ENCODE measurements around the gene GRIN3B.
A peak's percentile ranks its signal among the peaks of the same experiment; 100 is the strongest.

The GRIN3B gene

DNA sequence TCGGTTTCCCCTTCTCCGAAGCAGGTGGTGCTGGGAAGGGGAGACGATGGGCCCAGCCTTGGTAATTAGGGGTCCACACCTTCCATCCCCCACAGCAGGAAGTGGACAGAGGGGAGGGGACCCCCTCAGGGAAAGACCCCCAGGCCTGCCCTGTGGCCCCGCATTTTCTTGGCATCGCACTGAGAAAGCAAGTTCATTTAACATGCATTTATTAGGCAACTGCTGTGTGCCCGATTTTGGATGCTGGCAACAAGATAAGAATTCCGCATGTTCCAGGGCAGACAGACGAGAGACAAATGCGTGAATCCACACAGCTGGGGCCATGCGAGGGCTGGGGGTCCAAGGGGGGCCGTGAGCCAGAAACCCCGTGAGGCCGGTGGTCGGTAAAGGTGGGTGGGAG is 45.9 kb upstream of the GRIN3B start:
- TF ChIP-seq, protein P1, sequence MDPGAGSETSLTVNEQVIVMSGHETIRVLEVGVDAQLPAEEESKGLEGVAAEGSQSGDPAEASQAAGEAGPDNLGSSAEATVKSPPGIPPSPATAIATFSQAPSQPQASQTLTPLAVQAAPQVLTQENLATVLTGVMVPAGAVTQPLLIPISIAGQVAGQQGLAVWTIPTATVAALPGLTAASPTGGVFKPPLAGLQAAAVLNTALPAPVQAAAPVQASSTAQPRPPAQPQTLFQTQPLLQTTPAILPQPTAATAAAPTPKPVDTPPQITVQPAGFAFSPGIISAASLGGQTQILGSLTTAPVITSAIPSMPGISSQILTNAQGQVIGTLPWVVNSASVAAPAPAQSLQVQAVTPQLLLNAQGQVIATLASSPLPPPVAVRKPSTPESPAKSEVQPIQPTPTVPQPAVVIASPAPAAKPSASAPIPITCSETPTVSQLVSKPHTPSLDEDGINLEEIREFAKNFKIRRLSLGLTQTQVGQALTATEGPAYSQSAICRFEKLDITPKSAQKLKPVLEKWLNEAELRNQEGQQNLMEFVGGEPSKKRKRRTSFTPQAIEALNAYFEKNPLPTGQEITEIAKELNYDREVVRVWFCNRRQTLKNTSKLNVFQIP (CRISPR knock-in tag; IDR thresholded peaks at IDR 0.05; ENCODE audit: borderline replicate concordance, low read depth) = no peak
- TF ChIP-seq GLIS3 (CRISPR knock-in tag; IDR thresholded peaks at IDR 0.05) (no peak), PPARA (CRISPR knock-in tag; IDR thresholded peaks at IDR 0.05; ENCODE audit: borderline replicate concordance) (no peak), ZNF70 (CRISPR knock-in tag; IDR thresholded peaks at IDR 0.05) (no peak), ISL1 (CRISPR knock-in tag; IDR thresholded peaks at IDR 0.05) (no peak), ZNF8 (CRISPR knock-in tag; IDR thresholded peaks at IDR 0.05) (no peak), SNAI2 (CRISPR knock-in tag; IDR thresholded peaks at IDR 0.05) (no peak), BACH2 (CRISPR knock-in tag; IDR thresholded peaks at IDR 0.05; ENCODE audit: borderline replicate concordance) (no peak), OSR1 (CRISPR knock-in tag; IDR thresholded peaks at IDR 0.05) (no peak), ESRRG (CRISPR knock-in tag; IDR thresholded peaks at IDR 0.05) (no peak), RARB (CRISPR knock-in tag; IDR thresholded peaks at IDR 0.05) (no peak), ARNTL (CRISPR knock-in tag; IDR thresholded peaks at IDR 0.05; ENCODE audit: borderline replicate concordance, low read depth) (no peak), CSDC2 (CRISPR knock-in tag; IDR thresholded peaks at IDR 0.05) (no peak)
- TF ChIP-seq, protein P2, sequence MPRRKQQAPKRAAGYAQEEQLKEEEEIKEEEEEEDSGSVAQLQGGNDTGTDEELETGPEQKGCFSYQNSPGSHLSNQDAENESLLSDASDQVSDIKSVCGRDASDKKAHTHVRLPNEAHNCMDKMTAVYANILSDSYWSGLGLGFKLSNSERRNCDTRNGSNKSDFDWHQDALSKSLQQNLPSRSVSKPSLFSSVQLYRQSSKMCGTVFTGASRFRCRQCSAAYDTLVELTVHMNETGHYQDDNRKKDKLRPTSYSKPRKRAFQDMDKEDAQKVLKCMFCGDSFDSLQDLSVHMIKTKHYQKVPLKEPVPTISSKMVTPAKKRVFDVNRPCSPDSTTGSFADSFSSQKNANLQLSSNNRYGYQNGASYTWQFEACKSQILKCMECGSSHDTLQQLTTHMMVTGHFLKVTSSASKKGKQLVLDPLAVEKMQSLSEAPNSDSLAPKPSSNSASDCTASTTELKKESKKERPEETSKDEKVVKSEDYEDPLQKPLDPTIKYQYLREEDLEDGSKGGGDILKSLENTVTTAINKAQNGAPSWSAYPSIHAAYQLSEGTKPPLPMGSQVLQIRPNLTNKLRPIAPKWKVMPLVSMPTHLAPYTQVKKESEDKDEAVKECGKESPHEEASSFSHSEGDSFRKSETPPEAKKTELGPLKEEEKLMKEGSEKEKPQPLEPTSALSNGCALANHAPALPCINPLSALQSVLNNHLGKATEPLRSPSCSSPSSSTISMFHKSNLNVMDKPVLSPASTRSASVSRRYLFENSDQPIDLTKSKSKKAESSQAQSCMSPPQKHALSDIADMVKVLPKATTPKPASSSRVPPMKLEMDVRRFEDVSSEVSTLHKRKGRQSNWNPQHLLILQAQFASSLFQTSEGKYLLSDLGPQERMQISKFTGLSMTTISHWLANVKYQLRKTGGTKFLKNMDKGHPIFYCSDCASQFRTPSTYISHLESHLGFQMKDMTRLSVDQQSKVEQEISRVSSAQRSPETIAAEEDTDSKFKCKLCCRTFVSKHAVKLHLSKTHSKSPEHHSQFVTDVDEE (CRISPR knock-in tag; IDR thresholded peaks at IDR 0.05) = no peak
- TF ChIP-seq, protein P3, sequence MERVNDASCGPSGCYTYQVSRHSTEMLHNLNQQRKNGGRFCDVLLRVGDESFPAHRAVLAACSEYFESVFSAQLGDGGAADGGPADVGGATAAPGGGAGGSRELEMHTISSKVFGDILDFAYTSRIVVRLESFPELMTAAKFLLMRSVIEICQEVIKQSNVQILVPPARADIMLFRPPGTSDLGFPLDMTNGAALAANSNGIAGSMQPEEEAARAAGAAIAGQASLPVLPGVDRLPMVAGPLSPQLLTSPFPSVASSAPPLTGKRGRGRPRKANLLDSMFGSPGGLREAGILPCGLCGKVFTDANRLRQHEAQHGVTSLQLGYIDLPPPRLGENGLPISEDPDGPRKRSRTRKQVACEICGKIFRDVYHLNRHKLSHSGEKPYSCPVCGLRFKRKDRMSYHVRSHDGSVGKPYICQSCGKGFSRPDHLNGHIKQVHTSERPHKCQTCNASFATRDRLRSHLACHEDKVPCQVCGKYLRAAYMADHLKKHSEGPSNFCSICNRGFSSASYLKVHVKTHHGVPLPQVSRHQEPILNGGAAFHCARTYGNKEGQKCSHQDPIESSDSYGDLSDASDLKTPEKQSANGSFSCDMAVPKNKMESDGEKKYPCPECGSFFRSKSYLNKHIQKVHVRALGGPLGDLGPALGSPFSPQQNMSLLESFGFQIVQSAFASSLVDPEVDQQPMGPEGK (CRISPR knock-in tag; IDR thresholded peaks at IDR 0.05; ENCODE audit: borderline replicate concordance) = no peak
- TF ChIP-seq, protein P4, sequence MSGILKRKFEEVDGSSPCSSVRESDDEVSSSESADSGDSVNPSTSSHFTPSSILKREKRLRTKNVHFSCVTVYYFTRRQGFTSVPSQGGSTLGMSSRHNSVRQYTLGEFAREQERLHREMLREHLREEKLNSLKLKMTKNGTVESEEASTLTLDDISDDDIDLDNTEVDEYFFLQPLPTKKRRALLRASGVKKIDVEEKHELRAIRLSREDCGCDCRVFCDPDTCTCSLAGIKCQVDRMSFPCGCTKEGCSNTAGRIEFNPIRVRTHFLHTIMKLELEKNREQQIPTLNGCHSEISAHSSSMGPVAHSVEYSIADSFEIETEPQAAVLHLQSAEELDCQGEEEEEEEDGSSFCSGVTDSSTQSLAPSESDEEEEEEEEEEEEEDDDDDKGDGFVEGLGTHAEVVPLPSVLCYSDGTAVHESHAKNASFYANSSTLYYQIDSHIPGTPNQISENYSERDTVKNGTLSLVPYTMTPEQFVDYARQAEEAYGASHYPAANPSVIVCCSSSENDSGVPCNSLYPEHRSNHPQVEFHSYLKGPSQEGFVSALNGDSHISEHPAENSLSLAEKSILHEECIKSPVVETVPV (CRISPR knock-in tag; IDR thresholded peaks at IDR 0.05) = no peak
- no peak for ATAC-seq

DNA sequence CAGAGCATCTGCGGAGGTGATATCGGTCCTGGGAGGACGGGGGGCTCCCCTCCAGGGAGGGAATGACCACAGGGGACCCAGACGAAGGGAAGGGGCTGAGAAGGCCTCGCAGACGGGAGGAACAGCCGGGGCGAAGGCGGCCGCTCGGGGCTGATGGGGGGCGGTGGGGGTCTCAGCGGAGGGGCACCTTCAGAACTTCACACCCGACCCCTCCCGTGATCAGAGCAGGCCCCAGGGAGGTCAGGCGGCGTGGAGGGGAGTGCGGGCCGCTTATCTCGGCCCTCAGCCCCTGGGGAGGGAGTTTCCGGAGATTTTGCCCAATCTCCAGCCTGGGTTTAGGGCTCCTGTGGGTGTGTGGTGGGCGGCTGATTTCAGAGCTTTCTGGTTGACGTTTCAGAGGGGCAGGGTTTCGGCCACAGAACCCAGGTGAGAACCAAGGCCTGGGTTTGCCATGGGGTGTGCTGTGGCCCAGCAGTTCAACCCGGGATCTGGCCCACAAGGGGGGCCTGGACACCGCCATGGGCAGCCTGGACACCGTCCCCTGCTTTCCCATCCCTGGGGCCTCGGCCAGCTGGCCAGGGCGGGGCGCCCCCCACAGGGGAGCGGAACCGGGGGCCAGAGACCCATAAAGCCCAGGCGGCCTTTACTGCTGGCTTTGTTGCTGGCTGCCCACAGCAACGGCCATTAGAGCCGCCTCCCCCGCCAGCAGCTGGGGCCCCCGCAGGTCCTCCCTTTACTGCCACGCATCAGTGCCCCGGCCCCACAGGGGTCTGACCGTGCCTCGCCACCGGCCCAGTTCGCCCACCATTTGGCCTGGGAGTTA is 45.3 kb upstream of the GRIN3B start:
- no peak for TF ChIP-seq TOX (CRISPR knock-in tag; IDR thresholded peaks at IDR 0.05; ENCODE audit: borderline replicate concordance)
- ATAC-seq = no peak

DNA sequence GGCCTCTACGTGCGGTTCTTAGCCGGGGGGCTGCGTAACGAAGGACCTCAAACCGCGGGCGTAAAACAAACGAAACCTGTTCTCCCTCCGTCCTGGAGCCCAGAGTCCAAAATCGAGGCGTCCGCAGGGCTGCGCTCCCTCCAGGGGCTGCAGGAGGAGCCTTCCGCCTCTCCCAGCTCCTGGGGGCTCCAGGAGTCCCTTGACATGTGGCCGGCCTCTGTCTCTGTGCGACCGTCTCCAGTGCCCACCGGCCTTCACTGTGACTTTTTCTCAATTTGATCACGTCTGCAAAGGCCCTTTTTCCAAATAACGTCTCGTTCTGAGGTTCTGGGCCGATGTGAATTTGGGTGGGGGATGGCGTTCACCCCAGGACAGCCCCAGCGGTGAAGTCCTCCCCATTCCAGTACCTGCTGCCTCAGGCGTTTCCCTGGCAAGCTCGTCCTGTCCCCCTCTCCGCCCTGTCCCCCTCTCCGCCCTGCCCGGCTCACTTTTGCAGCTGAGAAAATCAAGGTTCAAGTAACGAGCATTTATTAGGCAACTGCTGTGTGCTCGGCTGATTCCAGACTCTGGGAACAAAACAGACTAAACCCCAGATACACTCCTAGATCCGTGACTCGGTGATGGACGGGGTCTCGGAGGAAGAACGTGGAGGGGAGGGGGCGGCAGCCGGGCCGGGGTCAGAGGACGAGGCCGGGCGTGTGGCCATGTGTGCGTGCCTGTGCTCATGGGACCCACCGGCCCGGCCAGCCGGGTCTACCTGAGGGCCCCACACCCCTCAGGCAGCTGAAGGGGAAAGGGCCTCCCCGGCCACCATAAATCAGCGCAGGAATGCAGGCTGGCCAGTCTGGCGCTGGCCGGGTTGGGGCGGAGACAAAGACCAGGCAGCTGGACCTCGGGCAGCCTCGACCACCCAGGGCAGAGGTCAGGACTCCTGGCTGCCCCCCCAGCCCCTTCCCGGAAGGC is 44.1 kb upstream of the GRIN3B start:
- ATAC-seq = peak; percentile 24
- TF ChIP-seq PPARA (CRISPR knock-in tag; IDR thresholded peaks at IDR 0.05; ENCODE audit: borderline replicate concordance) (no peak), ZC3H10 (CRISPR knock-in tag; IDR thresholded peaks at IDR 0.05) (no peak), ZNF8 (CRISPR knock-in tag; IDR thresholded peaks at IDR 0.05) (no peak), ZFP3 (CRISPR knock-in tag; IDR thresholded peaks at IDR 0.05) (no peak), ZFP30 (CRISPR knock-in tag; IDR thresholded peaks at IDR 0.05) (no peak), BACH2 (CRISPR knock-in tag; IDR thresholded peaks at IDR 0.05; ENCODE audit: borderline replicate concordance) (no peak), ZNF565 (CRISPR knock-in tag; conservative IDR thresholded peaks at IDR 0.05; ENCODE audit: low read depth) (no peak), TOX (CRISPR knock-in tag; IDR thresholded peaks at IDR 0.05; ENCODE audit: borderline replicate concordance) (no peak)
- TF ChIP-seq, protein P2 (CRISPR knock-in tag; IDR thresholded peaks at IDR 0.05) = no peak
- TF ChIP-seq, protein P1 (CRISPR knock-in tag; IDR thresholded peaks at IDR 0.05; ENCODE audit: borderline replicate concordance, low read depth) = no peak
- TF ChIP-seq, protein P5, sequence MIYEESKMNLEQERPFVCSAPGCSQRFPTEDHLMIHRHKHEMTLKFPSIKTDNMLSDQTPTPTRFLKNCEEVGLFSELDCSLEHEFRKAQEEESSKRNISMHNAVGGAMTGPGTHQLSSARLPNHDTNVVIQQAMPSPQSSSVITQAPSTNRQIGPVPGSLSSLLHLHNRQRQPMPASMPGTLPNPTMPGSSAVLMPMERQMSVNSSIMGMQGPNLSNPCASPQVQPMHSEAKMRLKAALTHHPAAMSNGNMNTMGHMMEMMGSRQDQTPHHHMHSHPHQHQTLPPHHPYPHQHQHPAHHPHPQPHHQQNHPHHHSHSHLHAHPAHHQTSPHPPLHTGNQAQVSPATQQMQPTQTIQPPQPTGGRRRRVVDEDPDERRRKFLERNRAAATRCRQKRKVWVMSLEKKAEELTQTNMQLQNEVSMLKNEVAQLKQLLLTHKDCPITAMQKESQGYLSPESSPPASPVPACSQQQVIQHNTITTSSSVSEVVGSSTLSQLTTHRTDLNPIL (CRISPR knock-in tag; IDR thresholded peaks at IDR 0.05; ENCODE audit: low read depth) = no peak
